GM12865 (cell line): ENCODE measurements around the gene PLRG1.

Experiments
- DNase-seq: peaks from one replicate; pipeline ENCODE4 v3.0.0; 2010; ENCODE audit warnings: low read depth
- H3K4me3 ChIP-seq: 2 replicates; pipeline ENCODE4 v1.5.1; 2011; ENCODE audit warnings: mild to moderate bottlenecking, low read depth, low read length, control low read depth
- TF ChIP-seq, protein P1 (sequence below): IDR thresholded peaks from 2 replicates; pipeline ENCODE4 v1.5.1; 2011; ENCODE audit warnings: low read length, control low read depth, low read depth, inconsistent platforms; ENCODE audit not compliant: insufficient read depth; ENCODE audit errors: missing control alignments

The PLRG1 gene

GRCh38 chr4:154590329-154591006 lies 40.3 kb upstream of the PLRG1 start, which contains the start of gene FGA:
FGA (minus strand) TSS chr4:154590742; CDS start chr4:154590687, 55 bp downstream.
- no peak for DNase-seq
- TF ChIP-seq, protein P1, sequence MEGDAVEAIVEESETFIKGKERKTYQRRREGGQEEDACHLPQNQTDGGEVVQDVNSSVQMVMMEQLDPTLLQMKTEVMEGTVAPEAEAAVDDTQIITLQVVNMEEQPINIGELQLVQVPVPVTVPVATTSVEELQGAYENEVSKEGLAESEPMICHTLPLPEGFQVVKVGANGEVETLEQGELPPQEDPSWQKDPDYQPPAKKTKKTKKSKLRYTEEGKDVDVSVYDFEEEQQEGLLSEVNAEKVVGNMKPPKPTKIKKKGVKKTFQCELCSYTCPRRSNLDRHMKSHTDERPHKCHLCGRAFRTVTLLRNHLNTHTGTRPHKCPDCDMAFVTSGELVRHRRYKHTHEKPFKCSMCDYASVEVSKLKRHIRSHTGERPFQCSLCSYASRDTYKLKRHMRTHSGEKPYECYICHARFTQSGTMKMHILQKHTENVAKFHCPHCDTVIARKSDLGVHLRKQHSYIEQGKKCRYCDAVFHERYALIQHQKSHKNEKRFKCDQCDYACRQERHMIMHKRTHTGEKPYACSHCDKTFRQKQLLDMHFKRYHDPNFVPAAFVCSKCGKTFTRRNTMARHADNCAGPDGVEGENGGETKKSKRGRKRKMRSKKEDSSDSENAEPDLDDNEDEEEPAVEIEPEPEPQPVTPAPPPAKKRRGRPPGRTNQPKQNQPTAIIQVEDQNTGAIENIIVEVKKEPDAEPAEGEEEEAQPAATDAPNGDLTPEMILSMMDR: no peak
- no peak within 1 kb of the TSS for H3K4me3 ChIP-seq

DNA sequence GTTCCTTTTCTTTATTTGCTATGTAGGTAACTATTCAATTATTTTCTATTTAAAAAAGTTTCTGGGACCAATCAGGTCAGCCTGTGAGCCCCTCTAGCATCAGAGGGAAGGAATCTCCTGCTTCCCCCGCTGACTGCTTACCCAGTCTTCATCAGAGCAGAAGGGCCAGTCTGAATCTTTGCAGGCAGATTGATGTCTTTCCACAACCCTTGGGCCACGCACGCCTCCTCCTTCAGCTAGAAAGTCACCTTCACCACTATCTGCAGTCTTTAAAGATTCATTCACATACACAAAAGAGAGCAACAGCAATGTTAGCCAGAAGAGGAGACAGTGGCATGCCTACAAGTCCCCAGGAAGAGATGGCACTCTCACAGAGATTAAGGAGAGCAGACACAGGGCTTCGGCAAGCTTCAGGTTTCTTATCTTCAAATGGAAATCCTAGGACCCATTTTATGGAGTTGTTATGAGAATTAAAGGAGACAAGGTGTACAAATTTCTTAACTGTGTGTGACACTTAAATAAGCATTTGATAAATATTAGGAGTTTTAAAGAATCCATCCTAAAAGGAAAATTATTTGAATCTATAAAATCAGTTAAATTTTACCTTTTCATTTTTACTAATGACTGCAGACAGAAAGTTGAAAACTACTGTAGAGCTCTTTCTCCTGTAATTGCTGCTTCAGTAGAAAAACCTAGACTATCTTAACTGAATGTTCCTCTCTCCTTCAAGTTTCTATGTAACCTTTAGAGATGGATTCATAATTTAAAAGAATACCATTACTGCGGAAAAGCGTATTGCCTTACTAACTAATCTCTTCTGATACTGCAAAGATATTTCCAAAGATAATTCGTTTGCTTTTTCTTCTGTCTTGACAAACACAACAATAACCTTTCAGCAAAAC lies 39.3 kb upstream of the PLRG1 start:
- TF ChIP-seq, protein P1: no peak
- no peak for DNase-seq
- H3K4me3 ChIP-seq: no peak overlapping the region

GRCh38 chr4:154588198-154588597 lies 38.0 kb upstream of the PLRG1 start:
- H3K4me3 ChIP-seq: no peak overlapping the region
- no peak for DNase-seq
- TF ChIP-seq, protein P1: no peak

- DNase-seq: no peak
- TF ChIP-seq, protein P1: no peak
- H3K4me3 ChIP-seq: no peak overlapping the region
These were observed 36.3 kb upstream of the PLRG1 start for GRCh38 chr4:154586296-154587033.

- no peak overlapping the region for H3K4me3 ChIP-seq
- TF ChIP-seq, protein P1: no peak
These were observed 35.3 kb upstream of the PLRG1 start for GRCh38 chr4:154585369-154586018.

DNA sequence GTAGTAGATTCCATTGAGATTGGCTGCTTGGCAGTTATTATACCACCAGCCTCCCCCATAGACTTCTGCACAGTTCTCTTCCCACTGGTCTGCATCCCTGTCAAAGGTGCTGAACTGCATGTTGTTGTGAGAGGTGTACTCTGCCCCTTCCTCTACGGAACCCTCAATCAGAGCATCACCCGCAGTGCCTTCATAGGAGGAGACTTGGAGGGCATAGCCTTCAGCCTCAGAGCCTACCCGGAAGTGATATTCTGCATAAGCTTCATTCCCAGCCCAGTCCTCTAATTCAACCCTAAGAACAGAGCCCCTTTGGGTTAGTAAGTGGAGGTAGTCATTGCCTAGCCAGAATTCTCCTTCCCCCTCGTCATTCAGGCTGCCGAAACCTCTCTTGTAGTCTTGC lies 34.1 kb upstream of the PLRG1 start:
- DNase-seq: no peak
- TF ChIP-seq, protein P1: no peak
- H3K4me3 ChIP-seq: no peak overlapping the region

More at GRCh38 chr4:154585369-154586018, 35.3 kb upstream of the PLRG1 start:
- DNase-seq: no peak
